Measurements from ENCODE around the gene TCIRG1.
"Not testable (repeated sequence)": the region's sequence is repeated elsewhere in the genome, so short reads cannot be mapped to it uniquely, and the experiment has no call there.

The TCIRG1 gene

DNA sequence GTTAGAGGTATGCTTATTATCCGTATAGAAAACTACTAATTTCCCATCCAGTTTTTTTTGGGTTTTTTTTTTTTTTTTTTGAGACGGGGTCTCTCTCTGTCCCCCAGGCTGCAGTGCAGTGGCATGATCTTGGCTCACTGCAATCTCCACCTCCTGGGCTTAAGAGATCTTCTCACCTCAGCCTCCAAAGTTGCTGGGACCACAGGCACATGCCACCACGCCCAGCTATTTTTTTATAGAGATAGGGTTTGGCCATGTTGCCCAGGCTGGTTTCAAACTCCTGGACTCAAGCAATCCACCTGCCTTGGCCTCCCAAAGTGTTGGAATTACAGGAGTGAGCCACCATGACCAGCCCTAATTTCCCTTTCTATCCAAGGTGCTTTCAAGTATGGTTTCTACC is 54.1 kb downstream of the TCIRG1 start:
- DNase-seq, result not testable (repeated sequence)

DNA sequence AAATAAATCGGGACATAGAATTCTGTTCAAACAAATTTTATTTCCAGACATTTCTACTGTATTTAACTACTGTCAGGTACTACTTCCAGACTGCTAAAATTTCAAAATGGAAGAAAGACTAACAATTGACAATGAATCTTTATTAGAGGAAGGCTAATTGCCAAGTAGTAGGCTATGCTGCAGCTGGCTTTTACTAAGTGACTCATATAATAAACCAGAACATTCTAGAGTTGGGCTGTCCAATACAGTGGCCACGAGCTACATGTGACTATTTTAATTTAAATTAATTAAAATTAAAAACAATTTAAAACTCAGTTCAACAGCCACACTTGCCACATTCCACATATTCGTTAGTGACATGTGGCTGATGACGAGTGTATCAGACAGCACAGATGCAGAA is 54.7 kb downstream of the TCIRG1 start:
- no peak for DNase-seq

DNA sequence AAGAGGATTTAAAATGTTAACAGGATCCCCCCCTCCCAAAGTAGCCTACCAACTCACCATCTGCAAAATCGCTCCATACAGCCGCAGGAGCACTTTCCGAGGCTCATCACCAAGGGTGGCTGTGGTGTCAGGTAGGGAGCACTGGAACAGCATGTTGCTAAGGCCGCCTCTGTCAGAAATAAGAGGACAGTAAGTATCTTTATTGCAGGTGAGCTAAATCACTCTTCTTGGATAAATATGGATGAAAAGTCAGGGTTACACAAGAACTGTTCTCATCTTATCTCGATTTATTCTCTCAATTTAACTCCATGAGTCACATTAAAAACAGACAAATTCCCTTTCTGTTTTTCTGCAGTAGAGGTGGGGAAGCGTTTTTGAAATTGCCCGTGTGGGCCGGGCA is 58.1 kb downstream of the TCIRG1 start:
- no peak for DNase-seq

DNA sequence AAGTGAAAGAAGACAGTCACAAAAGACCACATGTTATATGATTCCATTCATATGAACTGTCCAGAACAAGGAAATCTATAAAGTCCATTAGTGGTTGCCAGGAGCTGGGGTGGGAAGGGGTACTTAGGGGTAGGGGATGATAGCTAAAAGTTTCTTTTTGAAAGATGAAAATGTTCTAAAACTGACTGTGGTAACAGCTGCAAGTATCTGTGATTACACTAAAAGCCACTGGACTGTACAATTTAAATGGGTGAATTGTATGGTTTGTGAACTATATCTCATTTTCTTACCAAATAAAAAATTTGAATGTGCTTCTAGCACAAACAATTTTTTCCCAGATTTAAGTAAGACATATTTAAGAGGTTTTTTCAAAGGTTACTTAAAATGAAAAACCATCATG is 60.2 kb downstream of the TCIRG1 start:
- DNase-seq, result no peak

DNA sequence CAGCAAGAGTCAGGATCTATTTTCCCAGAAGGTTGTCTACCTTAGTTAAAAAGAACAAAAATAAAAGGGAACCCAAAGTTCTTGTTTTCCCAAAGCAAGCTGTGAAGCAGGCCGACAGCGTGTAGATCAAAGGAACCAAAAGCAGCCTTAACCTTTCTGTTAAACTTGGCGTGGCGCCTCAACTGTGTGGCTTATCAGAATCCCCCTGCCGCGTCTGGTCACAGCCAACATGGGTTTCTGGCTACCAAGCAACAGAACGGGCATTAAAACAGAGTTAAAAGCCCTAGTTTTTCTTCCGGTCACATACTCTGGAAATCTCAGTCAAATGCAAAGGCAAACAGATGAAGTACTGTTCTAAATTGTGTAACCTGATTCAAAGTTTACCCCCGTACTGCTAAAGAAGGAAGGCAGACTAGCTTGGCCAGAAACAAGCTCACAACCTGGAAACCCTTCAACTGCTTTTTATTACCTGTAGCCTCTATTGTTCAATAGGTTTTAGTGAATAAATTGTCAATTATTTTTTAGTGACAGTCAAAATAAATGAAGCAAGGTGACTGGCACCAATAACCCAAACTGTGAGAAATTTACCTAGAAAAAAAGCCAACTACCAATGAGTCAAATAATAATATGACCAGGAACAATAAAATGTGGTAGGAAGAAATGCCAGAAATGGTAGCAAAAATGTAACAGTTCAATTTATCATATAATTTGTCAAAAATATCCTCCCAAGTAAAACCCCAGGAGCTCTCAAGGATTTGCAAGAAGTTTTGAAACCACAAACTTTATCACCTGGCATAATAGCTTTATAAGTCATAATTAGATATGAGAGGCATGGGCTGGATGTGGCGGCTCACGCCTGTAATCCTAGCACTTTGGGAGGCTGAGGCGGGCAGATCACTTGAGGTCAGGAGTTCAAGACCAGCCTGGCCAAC is 60.9 kb downstream of the TCIRG1 start:
- DNase-seq, result no peak

Measured in NK-92 treated with Interleukin-12 subunit alpha and Interleukin-12 subunit beta, amount 100 ng/mL, for 24 hours (cell line).